NCI-H1930 (cell line): ENCODE results near the gene BTG4.

Source experiments
- DNase-seq, 2 experiments: peaks; one replicate each; lab custom pipeline; 2025; lab: John Stamatoyannopoulos, UW

Gene BTG4

GRCh38 chr11:111494040-111494439 is 18.1 kb downstream of the BTG4 start:
- DNase-seq, result no peak

DNA sequence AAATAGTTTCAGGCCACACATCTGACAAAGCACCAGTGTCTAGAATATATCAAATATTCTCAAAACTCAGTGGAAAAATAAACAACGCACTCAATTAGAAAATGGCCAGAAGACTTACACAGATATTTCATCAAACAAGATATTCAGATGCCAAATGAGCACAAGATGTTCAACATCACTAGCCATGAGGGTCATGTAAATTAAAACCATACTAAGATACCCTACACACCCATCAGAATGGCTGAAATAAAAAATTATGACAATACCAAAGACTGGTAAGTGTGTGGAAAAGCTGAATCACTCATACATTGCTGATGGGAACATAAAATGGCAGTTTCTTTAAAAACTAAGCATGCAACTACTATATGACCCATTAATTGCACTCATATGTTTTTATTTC is 21.7 kb downstream of the BTG4 start:
- DNase-seq, result no peak

DNA sequence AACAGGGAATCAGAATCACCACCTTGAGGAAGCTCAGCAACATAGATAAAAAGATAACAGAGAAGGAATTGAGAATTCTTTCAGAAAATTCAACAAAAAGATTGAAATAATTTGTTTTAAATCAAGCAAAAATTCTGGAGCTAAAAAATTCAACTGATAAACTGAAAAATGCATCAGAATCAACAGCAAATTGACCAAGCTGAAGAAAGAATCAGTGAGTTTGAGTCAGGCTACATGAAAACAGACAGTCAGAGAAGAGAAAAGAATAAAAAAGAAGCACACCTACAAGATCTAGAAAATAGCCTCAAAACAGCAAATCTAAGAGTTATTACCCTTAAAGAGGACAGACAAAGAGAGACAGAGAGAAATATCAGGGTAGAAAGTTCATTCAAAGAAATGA is 28.8 kb downstream of the BTG4 start:
- no peak for DNase-seq

- no peak for DNase-seq
Measured at GRCh38 chr11:111479666-111480065, 32.5 kb downstream of the BTG4 start.

DNA sequence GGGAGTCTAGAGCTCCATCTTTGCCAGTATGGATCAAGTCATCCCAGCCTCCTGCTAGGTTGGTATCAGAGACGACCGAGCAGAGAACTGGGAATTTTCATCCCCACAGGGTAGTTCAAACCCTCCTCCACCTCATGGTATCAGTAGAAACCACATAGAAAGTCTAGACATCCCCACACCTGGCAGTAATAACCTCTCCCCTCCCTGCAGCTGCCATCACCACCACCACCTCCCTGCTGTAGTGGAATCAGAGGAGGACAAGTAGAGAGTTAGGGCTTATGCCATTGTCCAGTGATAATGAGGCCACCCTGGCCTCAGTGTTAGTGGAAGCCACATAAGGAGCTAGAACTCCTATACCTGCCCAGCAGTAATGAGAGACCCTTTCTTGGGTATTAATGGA is 34.3 kb downstream of the BTG4 start:
- DNase-seq, result no peak

DNA sequence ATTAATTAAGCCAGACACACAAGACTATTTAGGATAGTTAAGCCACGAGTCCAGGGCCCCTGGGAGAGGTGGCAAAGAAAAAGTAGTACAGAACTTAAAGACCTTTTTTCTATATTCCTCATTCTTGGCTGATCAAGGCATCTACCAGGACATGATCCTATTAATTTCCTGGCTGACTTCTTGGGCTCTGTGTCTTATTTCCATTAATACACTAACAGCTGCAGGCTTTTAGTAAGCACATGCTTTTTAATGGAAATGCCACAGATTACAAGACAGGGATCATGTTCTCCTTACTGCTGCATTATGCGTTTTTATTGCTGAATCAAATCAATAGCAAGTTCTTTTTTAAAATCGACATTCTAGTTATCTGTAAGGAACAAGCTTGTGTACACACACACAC is 35.2 kb downstream of the BTG4 start:
- no peak for DNase-seq

DNA sequence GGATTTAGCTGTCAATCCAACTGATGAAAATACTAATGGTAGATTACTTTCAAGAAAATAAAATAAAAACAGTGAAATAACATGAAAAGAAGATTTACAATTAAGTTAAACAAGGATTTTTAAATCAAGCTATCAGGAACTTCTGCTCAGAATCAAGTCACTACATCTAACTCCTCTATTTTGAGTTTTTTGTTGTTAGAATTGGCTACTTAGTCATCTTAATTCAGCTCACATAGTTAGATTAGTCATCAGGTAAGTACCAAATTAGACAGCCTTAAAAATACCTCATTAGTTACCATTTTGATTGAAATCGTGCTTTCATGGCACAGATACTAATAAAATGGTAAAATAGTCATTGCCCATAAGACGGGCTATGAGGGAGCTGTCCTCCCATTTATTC is 35.8 kb downstream of the BTG4 start:
- no peak for DNase-seq

DNA sequence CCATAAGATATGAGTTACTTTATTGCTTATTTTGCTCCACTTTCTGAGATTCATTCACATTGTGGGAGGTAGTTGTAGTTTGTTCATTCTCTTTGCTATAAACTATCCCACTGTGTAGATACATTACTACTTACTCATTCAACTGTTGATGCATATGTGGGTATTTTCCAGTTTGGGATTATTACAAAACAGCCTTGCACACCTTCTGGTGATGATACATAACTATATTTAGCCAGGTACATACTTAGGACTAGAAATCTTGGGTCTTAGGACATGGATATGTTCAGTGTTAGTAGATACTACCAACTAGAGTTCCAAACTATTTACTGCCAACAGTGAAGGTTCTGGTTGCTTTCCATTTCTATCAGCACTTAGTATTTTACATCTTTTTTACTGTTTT is 37.8 kb downstream of the BTG4 start:
- DNase-seq, result no peak

DNA sequence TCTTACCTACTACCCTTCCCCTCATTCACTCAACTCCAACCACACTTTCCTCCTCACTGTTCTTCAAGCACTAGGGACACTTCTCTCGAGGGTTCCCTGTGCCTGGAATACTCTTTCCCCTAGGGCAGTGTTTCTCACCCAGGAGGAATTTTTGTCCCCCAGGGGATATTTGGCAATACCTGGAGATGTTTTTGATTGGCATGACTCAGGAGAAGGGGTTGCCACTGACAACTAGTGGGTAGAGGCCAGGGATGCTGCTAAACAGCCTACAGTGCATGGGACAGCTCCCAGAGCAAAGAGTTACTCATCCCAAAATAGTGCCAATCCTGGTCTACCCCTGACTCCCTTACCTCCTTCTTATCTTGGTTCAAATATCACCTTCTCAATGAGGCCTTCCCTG is 40.0 kb downstream of the BTG4 start:
- no peak for DNase-seq

GRCh38 chr11:111469200-111469599 is 43.0 kb downstream of the BTG4 start:
- DNase-seq, result no peak

DNA sequence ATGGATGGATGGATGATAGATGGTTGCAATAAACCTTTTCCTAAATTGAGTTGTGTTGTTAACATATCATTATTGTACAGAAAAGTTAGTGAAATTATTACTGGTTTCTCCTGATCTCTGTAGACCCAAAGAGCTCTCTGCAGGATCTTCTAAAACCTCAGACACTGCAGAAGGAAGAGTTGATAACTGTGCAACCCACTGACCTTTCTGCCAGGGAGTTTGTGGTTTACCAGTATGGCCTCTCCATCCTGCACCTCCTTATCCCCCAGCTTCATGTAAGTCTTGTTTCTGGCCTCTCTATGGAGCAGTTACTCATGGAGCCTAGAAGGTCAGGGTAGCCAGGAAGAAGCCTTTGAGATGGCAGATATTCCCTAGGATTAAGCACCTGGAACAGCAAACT is 45.6 kb downstream of the BTG4 start:
- DNase-seq, result no peak

DNA sequence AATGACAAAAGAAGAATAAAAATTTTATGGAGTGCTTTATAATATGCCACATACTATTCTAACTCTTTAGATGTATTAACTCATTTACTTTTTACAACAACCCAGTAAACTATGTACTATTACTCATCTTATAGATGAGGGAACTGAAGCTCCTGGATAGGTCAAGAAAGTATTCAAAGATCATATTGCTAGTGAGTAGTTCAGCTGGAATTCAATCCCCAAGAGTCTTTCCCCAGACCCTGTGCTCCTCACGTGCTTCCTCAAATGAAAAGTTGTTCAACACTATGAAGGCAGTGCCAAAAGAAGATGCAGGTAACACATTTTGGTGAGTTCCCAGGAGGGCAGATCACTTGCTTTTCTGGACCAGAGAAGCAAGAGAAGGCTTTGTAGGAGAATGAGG is 46.8 kb downstream of the BTG4 start:
- DNase-seq, result no peak

DNA sequence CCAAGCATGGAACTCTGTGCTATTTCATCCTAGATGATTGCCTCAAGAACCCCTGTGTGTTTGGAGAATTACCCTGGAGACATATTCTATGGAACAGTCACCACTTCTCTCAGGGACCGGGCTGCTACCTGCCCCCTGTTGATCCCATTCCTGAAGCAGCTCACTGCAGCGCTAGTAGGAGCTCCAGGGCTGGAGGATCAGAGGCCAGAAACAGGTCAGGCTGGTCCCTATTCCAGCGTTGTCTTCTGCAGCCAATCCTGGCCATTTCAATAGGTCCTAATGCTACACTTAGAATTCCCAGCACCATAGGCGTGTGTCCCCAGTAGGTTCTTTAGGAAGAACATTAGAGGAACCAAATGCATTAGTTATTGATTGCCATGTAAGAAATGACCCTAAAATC is 48.9 kb downstream of the BTG4 start:
- DNase-seq, result no peak

- no peak for DNase-seq
Measured at GRCh38 chr11:111462329-111462728, 49.9 kb downstream of the BTG4 start.

- DNase-seq, result no peak
Measured at GRCh38 chr11:111461460-111462235, 50.5 kb downstream of the BTG4 start.

- no peak for DNase-seq
Measured at GRCh38 chr11:111460856-111461255, 51.3 kb downstream of the BTG4 start.

DNA sequence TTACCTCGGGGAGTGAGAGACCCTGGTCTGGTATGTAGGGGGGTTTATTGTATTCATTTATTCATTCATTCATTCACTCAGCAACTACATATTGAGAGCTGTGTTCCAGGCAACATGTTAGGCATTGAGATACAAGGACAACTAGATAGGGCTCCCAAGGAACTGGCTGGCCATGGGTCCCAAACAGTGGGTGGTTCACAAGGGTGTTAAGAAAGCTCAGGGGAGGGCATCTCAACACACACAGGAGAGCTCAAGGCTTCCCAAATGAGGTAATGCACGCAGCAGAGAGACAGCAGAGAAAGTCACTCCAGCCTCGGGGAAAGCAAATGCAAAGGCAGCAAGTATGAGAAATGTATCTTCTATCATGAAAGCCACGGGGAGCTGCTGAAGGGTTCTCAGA is 51.8 kb downstream of the BTG4 start:
- no peak for DNase-seq

DNA sequence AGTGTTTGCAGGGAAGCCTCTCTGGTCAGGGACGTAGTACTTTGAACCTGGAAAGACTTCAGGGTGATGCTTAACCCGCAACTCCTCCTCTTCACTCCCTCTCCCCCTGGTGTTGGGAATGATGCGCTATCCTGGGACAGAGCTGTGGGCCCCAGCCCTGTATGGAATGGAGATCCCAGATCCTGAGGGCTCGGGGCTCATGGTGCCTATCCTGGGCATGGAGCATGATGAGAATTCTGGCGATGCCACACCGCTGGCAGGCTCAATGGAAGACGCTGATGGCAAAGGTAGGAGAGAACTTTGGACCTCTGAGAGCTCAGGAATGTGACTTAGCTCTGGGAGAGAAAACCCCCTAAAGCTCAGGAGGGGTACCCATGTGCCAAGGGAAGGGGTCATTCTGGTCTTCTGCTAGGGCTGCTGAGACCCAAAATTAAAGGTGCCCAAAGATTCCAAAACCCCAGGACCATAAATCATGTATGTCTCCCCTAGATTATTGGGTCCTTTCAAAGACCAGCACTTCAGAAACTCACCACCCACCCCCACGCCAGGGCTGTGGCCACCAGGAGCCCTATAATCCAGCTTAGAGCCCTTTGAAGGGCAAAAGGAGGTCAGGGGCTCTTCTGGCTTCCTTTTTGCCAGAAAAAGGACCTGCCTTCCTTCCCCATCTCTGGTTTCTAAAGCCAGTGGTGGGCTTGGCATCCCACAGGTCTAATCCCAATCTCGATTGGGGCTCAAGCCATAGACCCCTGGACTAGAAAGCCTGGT is 52.5 kb downstream of the BTG4 start:
- DNase-seq, result no peak

GRCh38 chr11:111457731-111458368 is 54.3 kb downstream of the BTG4 start:
- no peak for DNase-seq

DNA sequence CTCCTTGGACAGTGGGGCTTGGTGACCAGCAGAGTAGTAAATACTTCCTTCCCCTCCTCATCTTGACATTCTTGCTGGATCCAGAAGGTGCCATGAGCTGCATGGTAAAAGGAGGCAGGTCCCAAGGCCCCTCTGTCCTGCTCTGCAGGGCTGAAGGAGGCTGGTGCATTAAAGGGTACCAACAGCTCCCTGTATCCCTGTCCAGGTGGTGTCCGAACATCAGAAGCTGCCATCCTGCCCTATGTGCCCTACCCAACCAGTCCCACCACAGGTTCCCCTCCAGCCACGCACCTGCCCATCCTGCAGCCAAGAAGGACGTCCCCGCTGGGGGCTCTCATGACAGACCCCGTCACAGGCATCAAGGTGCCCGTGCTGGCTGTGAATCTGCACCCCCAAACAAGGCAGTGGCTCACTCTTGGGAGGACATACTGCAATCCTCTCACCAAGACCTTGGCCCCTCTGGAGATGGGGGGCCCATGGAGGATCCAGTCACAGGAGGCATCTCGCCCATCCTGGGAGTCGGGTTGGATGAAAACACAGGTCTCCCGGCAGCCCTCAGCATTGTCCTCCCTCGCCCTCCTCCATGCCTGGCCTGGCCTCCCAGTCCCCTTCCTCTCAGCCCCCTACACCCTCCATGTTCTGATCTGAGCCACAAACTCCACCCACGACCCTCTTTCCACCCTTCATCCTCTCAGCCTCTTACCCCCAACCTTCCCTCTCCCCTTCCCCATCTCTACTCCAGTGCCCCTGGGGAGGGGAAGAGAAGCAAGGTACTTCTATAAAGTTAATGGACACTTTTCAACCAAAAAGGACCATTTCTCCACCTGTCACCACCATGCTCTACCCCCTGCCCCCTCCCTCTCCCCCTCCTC is 55.1 kb downstream of the BTG4 start:
- DNase-seq, result no peak

- no peak for DNase-seq
Measured at GRCh38 chr11:111456086-111456858, 55.9 kb downstream of the BTG4 start.
